Measurements from ENCODE around the gene ADAM10. TPM values are rescaled to one million over a fixed set of nuclear protein-coding genes. Genes with fewer than 3 reads are reported as not detected.

The ADAM10 gene
- total and polyA plus RNA-seq, 2 of the 4 experiments (the other 2 are of a cell fraction): 110 to 185 TPM

DNA sequence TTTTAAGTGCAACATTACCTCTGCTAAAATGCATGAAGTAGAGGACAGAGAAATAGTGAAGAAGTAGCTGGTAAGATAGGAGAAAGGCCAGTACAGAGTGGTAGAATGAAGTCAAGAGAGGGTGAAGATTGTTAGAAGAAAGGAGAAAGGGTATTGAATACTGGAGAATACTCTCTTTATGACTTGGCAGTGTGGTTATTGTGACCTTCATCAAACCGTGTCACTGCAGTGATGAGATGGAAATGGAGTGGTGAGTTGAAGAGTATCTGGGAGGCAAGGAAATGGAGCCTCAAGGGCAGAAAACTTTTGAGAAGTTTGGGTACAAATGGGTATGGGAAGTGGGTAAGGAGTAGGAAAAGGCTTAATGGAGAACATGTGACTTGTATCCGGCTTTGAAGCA is 46.3 kb upstream of the ADAM10 start:
- H3K23ac ChIP-seq (ENCODE audit: low read depth, low read length): no peak overlapping the region
- H3K4me2 ChIP-seq (ENCODE audit: low read depth, low read length): no peak overlapping the region
- H2AFZ ChIP-seq (replicated peaks; ENCODE audit: low read length, poor library complexity): no peak overlapping the region
- H3K36me3 ChIP-seq (ENCODE audit: control insufficient read depth, insufficient read depth, low read length): peaks cover 6% of the 10 kb centered on the region
- 0 out of 2 replicates have a peak, but pooled peaks cover 6% of the 10 kb centered on the region for H3K9me1 ChIP-seq (ENCODE audit: insufficient read depth, low read length)
- H3K56ac ChIP-seq (ENCODE audit: extremely low read depth, insufficient read depth, low read length): no peak overlapping the region
- H3K4me1 ChIP-seq (ENCODE audit: control insufficient read depth, insufficient read depth, low read length): peaks cover 2% of the 10 kb centered on the region; the same call in 1 of the 2 replicates
- peaks cover 22 to 51% of the 10 kb centered on the region in 2 experiments for H3K79me1 ChIP-seq (ENCODE audit: low read depth in 1 of 2, low read length in 2 of 2)
- no peak overlapping the region for H3K18ac ChIP-seq (ENCODE audit: low read depth, low read length)
- H3K9me3 ChIP-seq (ENCODE audit: control insufficient read depth, insufficient read depth, low read length): no peaks in the 10 kb centered on the region
- no peak overlapping the region for H2AK9ac ChIP-seq (replicated peaks; ENCODE audit: low read depth, low read length, poor library complexity)
- no peaks in the 10 kb centered on the region for H4K20me1 ChIP-seq (ENCODE audit: insufficient read depth, low read length)
- H2BK5ac ChIP-seq (ENCODE audit: low read depth, low read length, poor library complexity, severe bottlenecking): no peak overlapping the region
- no peak for DNase-seq
- H3K9ac ChIP-seq (ENCODE audit: low read depth, low read length): no peak overlapping the region
- ChIA-PET CTCF (interaction anchor here (0.9 kb wide), 1 partner anchor 11 kb away, joined by 3 read pairs; no protein-coding TSS in a partner anchor), POLR2A (ENCODE audit: unreplicated experiment) (no interaction called here)
- peak overlapping the region; percentile 40; the same call in 1 of the 2 replicates for H2AK5ac ChIP-seq (ENCODE audit: low read depth, low read length)
- no peak overlapping the region for H2BK15ac ChIP-seq (ENCODE audit: low read depth, low read length)
- H3K14ac ChIP-seq (replicated peaks; ENCODE audit: low read depth, low read length): 0 out of 2 replicates have a peak overlapping the region, but pooled peaks have one; percentile 3
- no peak overlapping the region for H4K8ac ChIP-seq (ENCODE audit: low read depth in 2 of 2, low read length in 2 of 2)
- ATAC-seq (ENCODE audit: low read depth): no peak
- WGBS, 2 experiments (ENCODE audit: extremely low coverage in 2 of 2, insufficient read length in 1 of 2): 89% methylated on average over 2 of the region's 2 CpGs; no CpG with 5 or more reads in 1 of the 2 experiments
- in situ Hi-C loops (cut with MboI; ENCODE audit: low sequenced_read_pairs): no loop called here
- H2BK20ac ChIP-seq (ENCODE audit: low read depth, low read length): no peak overlapping the region
- TF ChIP-seq ELK1 (IDR thresholded peaks at IDR 0.05; ENCODE audit: borderline replicate concordance, low read depth, low read length) (no peak), MAZ (IDR thresholded peaks at IDR 0.05; ENCODE audit: borderline replicate concordance, low read depth, low read length) (no peak), CHD1 (IDR thresholded peaks at IDR 0.05; ENCODE audit: low read depth, low read length) (no peak), NFE2L2 (IDR thresholded peaks at IDR 0.05; ENCODE audit: low read depth, low read length) (no peak), FOS (IDR thresholded peaks at IDR 0.05; ENCODE audit: low read depth, low read length) (no peak), SMC3 (IDR thresholded peaks at IDR 0.05; ENCODE audit: low read depth, low read length) (no peak), POLR2A (IDR thresholded peaks at IDR 0.05; ENCODE audit: low read depth, low read length) (no peak), RFX5 (IDR thresholded peaks at IDR 0.05; ENCODE audit: low read depth, low read length) (no peak), BHLHE40 (IDR thresholded peaks at IDR 0.05; ENCODE audit: low read depth, low read length) (no peak), CEBPB (IDR thresholded peaks at IDR 0.05; ENCODE audit: low read depth, low read length) (no peak), RAD21 (IDR thresholded peaks at IDR 0.05; ENCODE audit: low read length) (no peak), MAFK (IDR thresholded peaks at IDR 0.05; ENCODE audit: low read depth, low read length) (no peak), RCOR1 (IDR thresholded peaks at IDR 0.05; ENCODE audit: insufficient replicate concordance, low read length) (no peak), MXI1 (IDR thresholded peaks at IDR 0.05; ENCODE audit: borderline replicate concordance, low read depth, low read length) (no peak)
- TF ChIP-seq, protein P1, sequence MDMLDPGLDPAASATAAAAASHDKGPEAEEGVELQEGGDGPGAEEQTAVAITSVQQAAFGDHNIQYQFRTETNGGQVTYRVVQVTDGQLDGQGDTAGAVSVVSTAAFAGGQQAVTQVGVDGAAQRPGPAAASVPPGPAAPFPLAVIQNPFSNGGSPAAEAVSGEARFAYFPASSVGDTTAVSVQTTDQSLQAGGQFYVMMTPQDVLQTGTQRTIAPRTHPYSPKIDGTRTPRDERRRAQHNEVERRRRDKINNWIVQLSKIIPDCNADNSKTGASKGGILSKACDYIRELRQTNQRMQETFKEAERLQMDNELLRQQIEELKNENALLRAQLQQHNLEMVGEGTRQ (IDR thresholded peaks at IDR 0.05; ENCODE audit: low read depth, low read length): no peak
- TF ChIP-seq, protein P2, sequence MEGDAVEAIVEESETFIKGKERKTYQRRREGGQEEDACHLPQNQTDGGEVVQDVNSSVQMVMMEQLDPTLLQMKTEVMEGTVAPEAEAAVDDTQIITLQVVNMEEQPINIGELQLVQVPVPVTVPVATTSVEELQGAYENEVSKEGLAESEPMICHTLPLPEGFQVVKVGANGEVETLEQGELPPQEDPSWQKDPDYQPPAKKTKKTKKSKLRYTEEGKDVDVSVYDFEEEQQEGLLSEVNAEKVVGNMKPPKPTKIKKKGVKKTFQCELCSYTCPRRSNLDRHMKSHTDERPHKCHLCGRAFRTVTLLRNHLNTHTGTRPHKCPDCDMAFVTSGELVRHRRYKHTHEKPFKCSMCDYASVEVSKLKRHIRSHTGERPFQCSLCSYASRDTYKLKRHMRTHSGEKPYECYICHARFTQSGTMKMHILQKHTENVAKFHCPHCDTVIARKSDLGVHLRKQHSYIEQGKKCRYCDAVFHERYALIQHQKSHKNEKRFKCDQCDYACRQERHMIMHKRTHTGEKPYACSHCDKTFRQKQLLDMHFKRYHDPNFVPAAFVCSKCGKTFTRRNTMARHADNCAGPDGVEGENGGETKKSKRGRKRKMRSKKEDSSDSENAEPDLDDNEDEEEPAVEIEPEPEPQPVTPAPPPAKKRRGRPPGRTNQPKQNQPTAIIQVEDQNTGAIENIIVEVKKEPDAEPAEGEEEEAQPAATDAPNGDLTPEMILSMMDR (conservative IDR thresholded peaks at IDR 0.05; ENCODE audit: low read depth, low read length): no peak
- H4K5ac ChIP-seq (ENCODE audit: low read depth, low read length): no peak overlapping the region
- intact Hi-C loops (cut with micrococcal nuclease): loop anchor here (10.0 kb wide), 1 partner anchor 59 kb away; no protein-coding TSS in a partner anchor
- H3K4me3 ChIP-seq (ENCODE audit: insufficient read depth, low read depth, low read length): no peak overlapping the region
- H4K91ac ChIP-seq (ENCODE audit: insufficient read depth, low read depth, low read length): no peak overlapping the region
- BruUV-seq (replicated peaks): no TSS peak
- no peak overlapping the region for H2BK120ac ChIP-seq (ENCODE audit: low read depth, low read length)
- no peak overlapping the region for H3K27ac ChIP-seq (ENCODE audit: insufficient read depth, low read length)
- dilution Hi-C loops (cut with HindIII; ENCODE audit: low sequenced_read_pairs, unreplicated experiment): no loop called here
- H3K27me3 ChIP-seq (ENCODE audit: control insufficient read depth, insufficient read depth, low read length): no peaks in the 10 kb centered on the region
- no peak overlapping the region for H3K4ac ChIP-seq (ENCODE audit: low read depth, low read length)
